ENCODE measurements around the gene HIPK3. TPM values are rescaled to one million over a fixed set of nuclear protein-coding genes. Genes with fewer than 3 reads are reported as not detected.

HIPK3 gene
- polyA plus RNA-seq, 4 donors = 9.5 to 40.7 (median 20.0) TPM

GRCh38 chr11:33405834-33406602 lies 148.8 kb downstream of the HIPK3 start:
- DNase-seq (no peak), FAIRE-seq (no peak)
- no peak overlapping the region for H3K27ac ChIP-seq (ENCODE audit: low read depth in 1 of 3, low read length in 2 of 3)
- H3K36me3 ChIP-seq (ENCODE audit: control insufficient read depth in 3 of 3, insufficient read depth in 2 of 3, low read depth in 1 of 3, low read length in 3 of 3) = no peaks in the 10 kb centered on the region
- H3K9me3 ChIP-seq (ENCODE audit: control insufficient read depth in 2 of 2, insufficient read depth in 1 of 2, low read depth in 1 of 2, low read length in 1 of 2) = no peaks in the 10 kb centered on the region
- no peaks in the 10 kb centered on the region for H3K4me1 ChIP-seq (ENCODE audit: control insufficient read depth in 3 of 3, insufficient read depth in 2 of 3, low read depth in 1 of 3, low read length in 2 of 3)
- 88 to 93% (median 90%) methylated on average over 13 of the region's 13 CpGs for WGBS, 3 donors
- peaks cover 0 to 3% (median 0%) of the 10 kb centered on the region in 3 donors for H3K27me3 ChIP-seq (ENCODE audit: control insufficient read depth in 3 of 3, insufficient read depth in 3 of 3, low read length in 3 of 3)
- no peak overlapping the region for H3K4me3 ChIP-seq (ENCODE audit: low read depth in 1 of 3, low read length in 3 of 3)

Other genes with a start within 250 kb of the HIPK3 start
- gene DEPDC7, start 241.5 kb upstream of the HIPK3 start, polyA plus RNA-seq = 10 to 100 TPM; 11.4 to 83.9 (median 40.5) TPM
- 10 to 100 TPM in 2 of 4 donors, 1 to 10 TPM in 2; 5.4 to 13.9 (median 10.5) TPM for gene TCP11L1, start 217.8 kb upstream of the HIPK3 start, polyA plus RNA-seq
- 10 to 100 TPM; 12.4 to 42.3 (median 19.4) TPM for gene CSTF3, start 95.9 kb upstream of the HIPK3 start, polyA plus RNA-seq
- under 1 TPM in 3 of 4 donors, not detected in 1; under 0.01 to 0.34 (median 0.19) TPM for gene KIAA1549L, start 118.7 kb downstream of the HIPK3 start, polyA plus RNA-seq